Sigmoid colon (tissue), 7 donors: Measurements from ENCODE around the gene SRBD1. TPM values are rescaled to one million over a fixed set of nuclear protein-coding genes. Genes with fewer than 3 reads are reported as not detected.

Experiments
- DNase-seq: peaks from one replicate; pipeline ENCODE4 v3.0.0-alpha.2; 2019
- H3K27ac ChIP-seq, 4 donors: fragments of 200-600 bp; sonication (generic); one replicate each; pipeline ENCODE4 v1.5.1; 2016 to 2019; ENCODE audit warnings: mild to moderate bottlenecking in 1 of 4
- H3K27me3 ChIP-seq, 3 donors: fragments of 200-600 bp; sonication (generic); one replicate each; pipeline ENCODE4 v1.5.1; 2019; ENCODE audit warnings: mild to moderate bottlenecking in 1 of 3
- H3K36me3 ChIP-seq, 4 donors: fragments of 200-600 bp; sonication (generic); one replicate each; pipeline ENCODE4 v1.5.1; 2016 to 2019
- H3K4me1 ChIP-seq, 4 donors: fragments of 200-600 bp; sonication (generic); one replicate each; pipeline ENCODE4 v1.5.1; 2017 to 2019
- H3K4me3 ChIP-seq, 4 donors: fragments of 200-600 bp; sonication (generic); one replicate each; pipeline ENCODE4 v1.5.1; 2017 to 2019; ENCODE audit warnings: mild to moderate bottlenecking in 2 of 4, moderate library complexity in 1 of 4
- H3K9me3 ChIP-seq, 4 donors: fragments of 200-600 bp in 3 of 4; sonication (generic) in 3 of 4; one replicate each; pipeline versions ENCODE4 v1.5.1 to v1.6.1; 2013 to 2019
- EP300 ChIP-seq, 4 donors: sonication (generic); formaldehyde crosslinking; IDR thresholded peaks; one replicate each; pipeline ENCODE4 v1.6.1; 2017; ENCODE audit warnings: antibody characterized with exemption in 4 of 4
- POLR2A ChIP-seq, 2 donors: fragments of 450-650 bp; IDR thresholded peaks; one replicate each; pipeline ENCODE4 v1.6.1; 2016; ENCODE audit warnings: antibody characterized with exemption in 2 of 2, mild to moderate bottlenecking in 2 of 2, moderate library complexity in 2 of 2
- POLR2AphosphoS5 ChIP-seq, 4 donors: sonication (generic); formaldehyde crosslinking; IDR thresholded peaks; one replicate each; pipeline ENCODE4 v1.6.1; 2017; ENCODE audit warnings: antibody characterized with exemption in 4 of 4
- WGBS, 2 donors: extraction: QIAGEN DNeasy Blood & Tissue Kit; methylation state at CpG; one replicate each; pipeline ENCODE4 v1.1.7; 2013; 5-methylcytosine and 5-hydroxymethylcytosine counted together
- intact Hi-C: fragments of 100-400 bp; cut with DNase I; formaldehyde crosslinking; loops from one replicate; pipeline ENCODE4 v1.15.1; 2023
- polyA plus RNA-seq, 3 donors: library from polyadenylated mRNA; stranded (reverse); fragments of 200-250 nt; gene quantifications; one replicate each; pipeline ENCODE4 v1.2.3, GENCODE V29; 2013
- total RNA-seq, 4 donors: library from RNA; depleted of rRNA; stranded (reverse); fragments of >200 nt; gene quantifications; one replicate each; pipeline ENCODE4 v1.1.0, GENCODE V29; 2016
- TF ChIP-seq, protein P1 (sequence below), 4 experiments: fragments of 450-650 bp in 3 of 4; fragments of 200-600 bp in 1 of 4; IDR thresholded peaks; one replicate each; pipeline ENCODE4 v1.5.1; 2016 to 2019; ENCODE audit warnings: antibody characterized with exemption in 4 of 4, mild to moderate bottlenecking in 3 of 4, moderate library complexity in 2 of 4
- donor health status: healthy with polysubstance abuse.
- donor health status: Bipolar disorder and iron deficiency.
- donor health status: healthy.

The SRBD1 gene
- total and polyA plus RNA-seq, 7 donors = 9.0 to 31.4 (median 16.0) TPM

GRCh38 chr2:45380131-45380836 lies 230.8 kb downstream of the SRBD1 start:
- no peak overlapping the region for H3K4me3 ChIP-seq
- intact Hi-C loops = no loop called here
- no peaks in the 10 kb centered on the region for H3K27me3 ChIP-seq
- WGBS, 2 donors = 82 to 91% methylated on average over 3 of the region's 3 CpGs
- no peaks in the 10 kb centered on the region for H3K9me3 ChIP-seq
- no peak for DNase-seq
- H3K36me3 ChIP-seq = no peaks in the 10 kb centered on the region
- TF ChIP-seq EP300 (IDR thresholded peaks at IDR 0.05) = no peak
- no peak for TF ChIP-seq POLR2AphosphoS5 (IDR thresholded peaks at IDR 0.05)
- TF ChIP-seq POLR2A (IDR thresholded peaks at IDR 0.05) = no peak
- TF ChIP-seq, protein P1, sequence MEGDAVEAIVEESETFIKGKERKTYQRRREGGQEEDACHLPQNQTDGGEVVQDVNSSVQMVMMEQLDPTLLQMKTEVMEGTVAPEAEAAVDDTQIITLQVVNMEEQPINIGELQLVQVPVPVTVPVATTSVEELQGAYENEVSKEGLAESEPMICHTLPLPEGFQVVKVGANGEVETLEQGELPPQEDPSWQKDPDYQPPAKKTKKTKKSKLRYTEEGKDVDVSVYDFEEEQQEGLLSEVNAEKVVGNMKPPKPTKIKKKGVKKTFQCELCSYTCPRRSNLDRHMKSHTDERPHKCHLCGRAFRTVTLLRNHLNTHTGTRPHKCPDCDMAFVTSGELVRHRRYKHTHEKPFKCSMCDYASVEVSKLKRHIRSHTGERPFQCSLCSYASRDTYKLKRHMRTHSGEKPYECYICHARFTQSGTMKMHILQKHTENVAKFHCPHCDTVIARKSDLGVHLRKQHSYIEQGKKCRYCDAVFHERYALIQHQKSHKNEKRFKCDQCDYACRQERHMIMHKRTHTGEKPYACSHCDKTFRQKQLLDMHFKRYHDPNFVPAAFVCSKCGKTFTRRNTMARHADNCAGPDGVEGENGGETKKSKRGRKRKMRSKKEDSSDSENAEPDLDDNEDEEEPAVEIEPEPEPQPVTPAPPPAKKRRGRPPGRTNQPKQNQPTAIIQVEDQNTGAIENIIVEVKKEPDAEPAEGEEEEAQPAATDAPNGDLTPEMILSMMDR (IDR thresholded peaks at IDR 0.05) = no peak
- H3K27ac ChIP-seq = no peak overlapping the region
- no peaks in the 10 kb centered on the region for H3K4me1 ChIP-seq

GRCh38 chr2:45379399-45380087 lies 231.5 kb downstream of the SRBD1 start:
- Histone ChIP-seq H3K36me3 (no peaks in the 10 kb centered on the region), H3K4me3 (no peak overlapping the region), H3K9me3 (no peaks in the 10 kb centered on the region), H3K27ac (no peak overlapping the region), H3K27me3 (no peaks in the 10 kb centered on the region), H3K4me1 (no peaks in the 10 kb centered on the region)
- TF ChIP-seq POLR2AphosphoS5 (IDR thresholded peaks at IDR 0.05) = no peak
- TF ChIP-seq EP300 (IDR thresholded peaks at IDR 0.05) = no peak
- TF ChIP-seq, protein P1 (IDR thresholded peaks at IDR 0.05) = no peak
- TF ChIP-seq POLR2A (IDR thresholded peaks at IDR 0.05) = no peak
- intact Hi-C loops = no loop called here
- DNase-seq = no peak
- 93 to 95% methylated on average over 3 of the region's 3 CpGs for WGBS, 2 donors

GRCh38 chr2:45373534-45373933 lies 237.5 kb downstream of the SRBD1 start:
- no peak for DNase-seq
- no peaks in the 10 kb centered on the region for H3K4me1 ChIP-seq
- 77 to 89% methylated on average over 2 of the region's 2 CpGs for WGBS, 2 donors
- no peaks in the 10 kb centered on the region for H3K9me3 ChIP-seq
- H3K36me3 ChIP-seq = no peaks in the 10 kb centered on the region
- no peak overlapping the region for H3K27ac ChIP-seq
- H3K27me3 ChIP-seq = no peaks in the 10 kb centered on the region
- intact Hi-C loops = no loop called here
- no peak overlapping the region for H3K4me3 ChIP-seq
- TF ChIP-seq, protein P1 (IDR thresholded peaks at IDR 0.05) = no peak
- TF ChIP-seq EP300 (IDR thresholded peaks at IDR 0.05) (no peak), POLR2AphosphoS5 (IDR thresholded peaks at IDR 0.05) (no peak), POLR2A (IDR thresholded peaks at IDR 0.05) (no peak)

DNA sequence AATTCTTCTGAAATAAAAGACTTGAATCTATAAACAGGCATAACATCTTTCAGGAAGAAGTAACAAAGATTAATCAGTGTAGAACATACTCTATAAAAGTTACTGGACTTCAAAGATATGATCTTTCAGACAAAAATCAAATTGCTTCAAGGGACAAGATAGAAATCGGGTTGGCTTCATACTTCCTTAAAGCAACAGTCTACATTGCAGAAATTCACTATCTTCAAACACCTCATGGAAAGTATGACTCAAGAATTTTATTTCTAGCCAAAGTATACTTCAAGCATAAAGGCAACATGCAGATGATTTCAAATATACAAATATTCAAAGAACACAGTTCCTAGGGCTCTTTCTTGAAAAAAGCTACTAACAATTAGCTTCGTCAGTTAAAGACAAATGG lies 240.7 kb downstream of the SRBD1 start:
- intact Hi-C loops = no loop called here
- Histone ChIP-seq H3K27ac (no peak overlapping the region), H3K4me3 (no peak overlapping the region), H3K36me3 (no peaks in the 10 kb centered on the region), H3K4me1 (no peaks in the 10 kb centered on the region), H3K9me3 (no peaks in the 10 kb centered on the region), H3K27me3 (no peaks in the 10 kb centered on the region)
- TF ChIP-seq POLR2A (IDR thresholded peaks at IDR 0.05) (no peak), EP300 (IDR thresholded peaks at IDR 0.05) (no peak), POLR2AphosphoS5 (IDR thresholded peaks at IDR 0.05) (no peak)
- TF ChIP-seq, protein P1 (IDR thresholded peaks at IDR 0.05) = no peak
- whole genome bisulfite sequencing, 2 donors = 68 to 83% methylated on average over 2 of the region's 2 CpGs
- no peak for DNase-seq
